ENCODE data around the gene WRAP53. TPM values are rescaled to one million over a fixed set of nuclear protein-coding genes. Genes with fewer than 3 reads are reported as not detected.
A peak's percentile ranks its signal among the peaks of the same experiment; 100 is the strongest.

WRAP53 gene
- total RNA-seq, 1 experiment from 2014 or later, result 22.6 TPM

- ChIA-PET POLR2A (ENCODE audit: unreplicated experiment) (interaction anchor here (0.6 to 0.9 kb wide), 3 partner anchors 102 to 1555 kb away, joined by 3 read pairs; partner anchors contain the start of genes MPDU1 and SENP3), CTCF (no interaction called here)
- peak; percentile 90 for DNase-seq
- no peak for TF ChIP-seq EZH2phosphoT487 (IDR thresholded peaks at IDR 0.05; ENCODE audit: borderline replicate concordance, low read length)
- peak; percentile 39 for ATAC-seq
- H3K79me2 ChIP-seq (ENCODE audit: low read length), result peaks cover 66% of the 10 kb centered on the region
- no peaks in the 10 kb centered on the region for H3K9me3 ChIP-seq (ENCODE audit: low read length)
- H3K27ac ChIP-seq (ENCODE audit: low read length), result peak overlapping the region; percentile 96
- H3K36me3 ChIP-seq (ENCODE audit: low read depth, low read length), result no peaks in the 10 kb centered on the region; the same call in 1 of the 2 replicates
- intact Hi-C loops (cut with micrococcal nuclease), result loop anchor here (5.0 kb wide), 3 partner anchors 53 to 248 kb away; partner anchors contain the start of genes CD68, FGF11, SHBG and TMEM102
- peak overlapping the region; percentile 88 for H3K4me2 ChIP-seq (ENCODE audit: low read length)
- H3K27me3 ChIP-seq (ENCODE audit: low read length), result no peaks in the 10 kb centered on the region
- no TSS peak for BruUV-seq (replicated peaks)
- H2AFZ ChIP-seq (ENCODE audit: low read length), result peak overlapping the region; percentile 42; the same call in 1 of the 2 replicates
- H3F3A ChIP-seq (ENCODE audit: low read length, unreplicated experiment), result no peaks in the 10 kb centered on the region
- peak overlapping the region; percentile 88 for H3K9ac ChIP-seq (ENCODE audit: low read length)
- no peaks in the 10 kb centered on the region for H3K9me2 ChIP-seq (replicated peaks; ENCODE audit: low read length)
- peak overlapping the region; percentile 85 for H3K4me3 ChIP-seq (ENCODE audit: low read length)
- H3K4me1 ChIP-seq (ENCODE audit: insufficient read depth, low read length), result peaks cover 16% of the 10 kb centered on the region
- peaks cover 7% of the 10 kb centered on the region; the same call in 1 of the 2 replicates for H4K20me1 ChIP-seq (ENCODE audit: low read length)
These were observed 2.6 kb upstream of the WRAP53 start for GRCh38 chr17:7685533-7686221.

GRCh38 chr17:7686222-7687071 is 1.8 kb upstream of the WRAP53 start:
- Histone ChIP-seq H3F3A (ENCODE audit: low read length, unreplicated experiment) (no peaks in the 10 kb centered on the region), H3K9me3 (ENCODE audit: low read length) (no peaks in the 10 kb centered on the region), H3K27me3 (ENCODE audit: low read length) (no peaks in the 10 kb centered on the region), H3K27ac (ENCODE audit: low read length) (peak overlapping the region; percentile 96), H4K20me1 (ENCODE audit: low read length) (peaks cover 7% of the 10 kb centered on the region; the same call in 1 of the 2 replicates), H3K36me3 (ENCODE audit: low read depth, low read length) (no peaks in the 10 kb centered on the region; the same call in 1 of the 2 replicates), H3K9ac (ENCODE audit: low read length) (peak overlapping the region; percentile 88), H3K4me3 (ENCODE audit: low read length) (peak overlapping the region; percentile 85), H3K9me2 (replicated peaks; ENCODE audit: low read length) (no peaks in the 10 kb centered on the region), H3K4me2 (ENCODE audit: low read length) (peak overlapping the region; percentile 88), H3K4me1 (ENCODE audit: insufficient read depth, low read length) (peaks cover 16% of the 10 kb centered on the region), H2AFZ (ENCODE audit: low read length) (no peak overlapping the region), H3K79me2 (ENCODE audit: low read length) (peaks cover 66% of the 10 kb centered on the region)
- ChIA-PET CTCF (interaction anchor here (0.7 to 2.1 kb wide), 4 partner anchors 59 to 126 kb away, joined by 3 to 6 read pairs (median 4); partner anchors contain the start of genes CD68 and SAT2), POLR2A (ENCODE audit: unreplicated experiment) (interaction anchor here (0.5 to 0.6 kb wide), 3 partner anchors 47 to 1554 kb away, joined by 3 to 6 read pairs (median 3); no protein-coding TSS in a partner anchor)
- TF ChIP-seq CTCF (conservative IDR thresholded peaks at IDR 0.05; ENCODE audit: low read depth, low read length), result no peak
- TF ChIP-seq EZH2phosphoT487 (IDR thresholded peaks at IDR 0.05; ENCODE audit: borderline replicate concordance, low read length), result no peak
- TF ChIP-seq EZH2 (IDR thresholded peaks at IDR 0.05; ENCODE audit: low read length, unreplicated experiment), result no peak
- intact Hi-C loops (cut with micrococcal nuclease), result loop anchor here (5.0 kb wide), 3 partner anchors 54 to 249 kb away; partner anchors contain the start of genes CD68, FGF11, SHBG and TMEM102
- TSS peak; percentile 95 for BruUV-seq (replicated peaks)
- DNase-seq (no peak), ATAC-seq (peak; percentile 17)

Measured in PC-3 (cell line).